HG03571 (cell line): ENCODE data around the gene PRDX3.

Experiments
- ATAC-seq: cut with Tn5 transposase; IDR thresholded peaks from one replicate; pipeline ENCODE4 v1.9.1; 2021; ENCODE audit not compliant: unreplicated experiment

The PRDX3 gene

DNA sequence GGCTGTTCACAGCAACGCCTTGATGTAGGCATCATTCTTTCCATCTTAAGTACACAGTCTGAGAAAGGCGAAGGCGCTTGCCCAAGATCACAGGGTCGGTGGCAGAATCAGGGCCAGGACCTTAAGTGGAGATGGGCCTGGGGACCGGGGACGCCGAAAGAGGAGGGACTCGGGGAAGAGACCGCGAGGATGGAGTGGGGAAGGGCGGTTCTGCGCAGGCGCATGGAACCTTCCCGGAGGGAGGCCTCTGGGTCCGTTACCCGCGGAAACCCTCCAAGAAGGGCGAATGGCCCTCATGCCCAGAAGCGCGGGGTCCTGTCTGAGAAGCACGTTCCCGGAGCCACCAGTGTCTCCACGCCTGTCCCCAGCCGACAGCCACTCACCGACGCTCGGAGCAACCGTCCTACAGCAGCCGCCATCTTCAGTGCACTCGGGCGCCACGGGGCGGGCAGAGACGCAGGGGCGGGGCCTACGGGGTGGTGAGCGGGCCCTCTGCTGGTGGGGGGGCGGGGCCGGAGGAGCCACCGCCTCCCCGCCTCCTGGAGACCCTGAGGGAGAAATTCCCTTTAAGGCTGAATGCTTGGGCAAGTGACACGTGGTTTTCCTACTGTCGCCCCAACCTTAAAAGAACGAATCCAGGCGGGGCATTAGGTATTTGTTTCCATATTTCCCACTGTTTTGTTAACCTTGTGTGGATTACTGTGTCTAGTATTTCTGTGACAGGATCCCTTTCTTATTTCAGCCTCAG lies at the start of gene PRDX3:
Gene PRDX3 (minus strand): TSS at position 441 of the 748 bp plus-strand sequence. CDS start 22 bp downstream, at position 419.
- ATAC-seq: peak; percentile 82

GRCh38 chr10:119227825-119228224 lies 49.2 kb upstream of the PRDX3 start:
- ATAC-seq: no peak

GRCh38 chr10:119225083-119225658 lies 46.6 kb upstream of the PRDX3 start:
- ATAC-seq: no peak

GRCh38 chr10:119222966-119223386 lies 44.4 kb upstream of the PRDX3 start:
- ATAC-seq: no peak

GRCh38 chr10:119222537-119222936 lies 43.9 kb upstream of the PRDX3 start:
- ATAC-seq: no peak

GRCh38 chr10:119221666-119222065 lies 43.1 kb upstream of the PRDX3 start:
- no peak for ATAC-seq

DNA sequence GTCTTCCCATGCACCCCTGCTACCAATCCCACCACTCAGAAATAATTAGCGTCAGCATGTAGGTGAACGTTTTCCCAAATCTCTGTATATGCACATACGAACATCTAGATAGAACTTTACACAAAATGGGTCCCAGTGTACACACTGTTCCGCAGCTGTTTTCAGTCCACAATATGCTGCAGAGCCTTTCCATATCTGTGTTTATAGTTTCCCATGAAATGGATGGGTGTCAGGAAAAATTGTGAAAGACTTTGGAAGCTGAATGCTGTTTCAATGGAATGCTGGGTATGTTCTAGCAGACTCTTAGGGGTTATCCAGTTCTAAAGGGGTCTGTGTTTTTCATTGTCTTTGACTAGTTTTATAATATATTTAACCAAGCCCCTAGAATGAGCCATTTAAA lies 42.6 kb upstream of the PRDX3 start:
- no peak for ATAC-seq

- ATAC-seq: no peak
Observed at GRCh38 chr10:119219871-119220270, 41.3 kb upstream of the PRDX3 start.

GRCh38 chr10:119217991-119218490 lies 39.4 kb upstream of the PRDX3 start:
- no peak for ATAC-seq

DNA sequence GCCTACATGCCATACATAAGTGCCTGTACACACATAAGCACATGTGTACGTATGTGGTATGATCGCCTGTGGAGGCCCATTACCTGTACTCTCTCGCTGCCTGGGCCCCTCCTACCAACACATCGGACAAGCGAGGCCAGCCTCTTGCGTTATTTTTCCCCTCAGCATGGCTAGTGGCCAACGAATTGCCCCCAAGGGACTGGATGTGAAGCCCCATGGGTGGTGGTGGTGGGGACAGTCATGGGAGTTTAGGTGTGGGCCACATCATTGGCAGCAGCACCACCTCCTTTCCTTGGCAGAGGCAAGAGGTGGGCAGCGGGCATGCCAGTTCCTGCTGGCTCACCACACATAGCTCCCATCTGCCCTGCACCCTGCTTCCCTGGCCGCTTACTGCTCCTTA lies 38.8 kb upstream of the PRDX3 start:
- no peak for ATAC-seq

DNA sequence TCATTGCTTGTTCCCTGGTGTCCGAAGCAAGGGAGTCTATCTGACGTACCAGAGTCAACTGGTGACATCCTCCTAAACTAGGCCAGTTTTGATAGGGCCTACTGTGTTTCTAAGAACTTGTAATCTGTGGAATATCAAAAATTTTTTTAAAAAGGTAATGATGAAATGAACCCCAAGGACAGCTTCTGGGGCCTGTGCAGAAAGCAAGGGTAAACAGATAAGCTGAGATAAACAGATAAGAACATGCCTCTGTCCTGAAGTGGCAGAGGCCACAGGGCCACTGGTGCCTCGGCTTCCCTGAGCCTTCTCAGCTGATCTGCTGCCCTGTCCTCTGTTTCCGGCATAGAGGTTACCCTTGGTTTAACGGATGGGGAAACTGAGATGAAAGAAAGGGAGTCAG lies 37.5 kb upstream of the PRDX3 start:
- ATAC-seq: no peak

DNA sequence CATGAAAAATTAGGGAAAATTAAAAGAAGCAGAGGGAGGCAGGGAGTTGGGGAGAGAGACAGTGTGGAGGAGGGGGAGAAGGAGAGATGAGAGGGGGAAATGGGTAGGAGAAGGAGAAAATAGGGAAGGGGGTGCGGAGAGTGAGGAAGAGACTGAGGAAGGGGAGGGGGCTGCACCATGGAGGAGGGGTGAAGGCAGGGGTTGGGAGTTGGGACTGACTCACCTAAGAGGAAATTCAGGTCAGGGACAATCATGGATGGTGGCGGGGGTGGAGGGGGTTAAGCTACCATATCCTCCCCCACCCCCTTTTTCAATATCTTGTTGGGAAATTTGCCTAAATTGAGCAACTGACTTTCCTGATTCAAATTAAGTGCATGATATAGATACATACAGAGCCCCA lies 36.8 kb upstream of the PRDX3 start:
- ATAC-seq: no peak

- no peak for ATAC-seq
Observed at GRCh38 chr10:119211625-119212441, 33.2 kb upstream of the PRDX3 start.

- ATAC-seq: no peak
Observed at GRCh38 chr10:119211176-119211575, 32.6 kb upstream of the PRDX3 start.

DNA sequence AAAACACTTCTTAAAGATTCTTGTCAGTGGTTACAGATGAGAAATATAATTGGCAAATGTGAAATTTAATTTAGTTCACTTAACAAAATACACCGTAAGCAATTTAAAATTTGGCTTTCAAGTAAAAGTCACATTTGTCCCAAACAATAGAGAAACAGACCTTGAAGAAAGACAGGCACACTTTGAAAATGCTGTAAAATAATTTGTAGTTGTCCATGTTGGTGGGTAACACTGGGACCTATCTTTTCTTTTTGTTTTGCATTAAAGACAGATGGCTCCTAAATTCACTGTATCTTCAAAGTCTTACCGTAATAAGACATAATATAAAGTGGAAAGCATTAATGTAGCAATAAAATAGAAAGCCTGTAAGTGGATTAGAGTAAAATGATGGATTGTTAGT lies 32.0 kb upstream of the PRDX3 start:
- ATAC-seq: no peak

DNA sequence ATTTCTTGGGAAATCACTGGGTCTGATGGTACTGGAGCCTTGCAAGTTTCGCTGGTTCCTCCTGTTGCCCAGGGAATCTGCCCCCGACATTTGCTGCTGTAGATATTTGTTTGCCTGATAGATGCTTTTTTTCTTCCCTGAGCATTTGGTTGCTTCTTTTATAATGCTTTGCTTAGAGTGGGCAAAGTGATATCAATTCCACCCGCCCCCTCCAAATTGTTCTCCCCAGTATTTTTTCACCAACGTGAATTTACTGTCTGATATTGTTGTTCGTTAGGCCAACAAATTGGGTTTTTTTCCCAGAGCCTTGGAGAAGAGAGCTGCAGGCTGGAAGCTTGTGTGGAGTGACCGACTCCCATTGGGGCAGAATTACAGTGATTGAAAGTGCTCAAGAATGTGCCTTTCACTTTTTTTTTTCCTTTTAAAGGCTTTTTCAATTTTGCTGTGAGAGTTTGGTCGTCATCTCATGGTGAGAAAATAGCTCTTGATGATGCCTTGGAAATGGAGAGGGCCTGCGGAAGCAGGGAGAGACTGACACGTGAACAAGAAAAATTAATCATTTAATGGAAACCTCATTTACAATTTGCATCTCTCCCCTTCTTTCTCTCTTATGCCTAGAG lies 31.2 kb upstream of the PRDX3 start:
- ATAC-seq: no peak

DNA sequence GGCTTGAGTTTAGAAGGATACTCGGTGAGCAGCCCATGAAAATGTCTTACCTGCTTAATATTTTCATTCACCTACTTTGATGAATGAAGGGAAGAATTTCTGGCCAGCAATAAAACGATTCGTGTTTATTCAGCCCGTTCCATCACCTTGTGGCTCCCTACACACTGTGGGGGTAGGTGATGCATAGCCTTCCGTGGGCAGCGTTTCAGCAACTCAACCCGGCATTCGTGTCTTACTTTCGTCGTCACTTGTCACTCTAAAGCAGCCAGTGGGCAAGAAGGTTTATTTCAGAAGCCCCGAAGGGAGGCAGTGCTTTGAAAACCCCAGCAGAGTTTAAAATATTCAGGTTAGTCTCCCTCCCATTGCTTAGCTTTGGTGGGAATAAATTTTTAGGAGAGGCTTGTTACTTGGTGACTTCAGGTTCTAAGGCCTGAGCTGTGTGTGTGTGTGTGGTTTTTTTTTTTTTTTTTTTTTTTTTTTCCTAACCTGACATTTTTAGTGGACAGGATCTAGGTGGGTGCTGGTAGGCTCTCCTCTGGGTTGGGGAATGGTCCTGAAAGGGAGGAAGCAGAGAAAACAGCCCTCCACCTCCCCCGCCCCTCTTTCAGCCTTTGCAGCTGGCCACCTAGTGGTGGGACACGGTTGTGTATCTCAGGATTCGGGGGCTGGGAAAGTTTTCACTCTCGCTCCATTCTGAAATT lies 30.6 kb upstream of the PRDX3 start:
- ATAC-seq: no peak

DNA sequence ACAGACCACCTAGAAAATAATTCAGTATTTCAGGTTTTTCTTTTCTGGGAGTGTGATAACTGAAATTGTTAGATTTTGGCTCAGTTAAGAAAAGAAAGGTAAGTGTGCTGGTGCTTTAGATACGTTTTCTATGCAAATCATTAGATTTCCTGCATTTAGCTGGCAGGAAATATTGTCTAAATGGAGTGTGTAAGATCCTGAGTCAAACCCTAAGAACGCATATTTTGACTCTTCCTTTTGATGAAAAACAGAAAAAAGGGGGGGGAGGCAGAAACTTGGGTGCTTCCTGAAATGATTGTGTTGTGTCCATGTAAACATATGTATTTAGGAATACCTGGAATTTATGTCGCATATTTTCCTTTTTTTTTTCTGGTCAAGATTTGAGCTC lies 29.9 kb upstream of the PRDX3 start:
- no peak for ATAC-seq

- ATAC-seq: peak; percentile 5
Observed at GRCh38 chr10:119207713-119208552, 29.3 kb upstream of the PRDX3 start.

DNA sequence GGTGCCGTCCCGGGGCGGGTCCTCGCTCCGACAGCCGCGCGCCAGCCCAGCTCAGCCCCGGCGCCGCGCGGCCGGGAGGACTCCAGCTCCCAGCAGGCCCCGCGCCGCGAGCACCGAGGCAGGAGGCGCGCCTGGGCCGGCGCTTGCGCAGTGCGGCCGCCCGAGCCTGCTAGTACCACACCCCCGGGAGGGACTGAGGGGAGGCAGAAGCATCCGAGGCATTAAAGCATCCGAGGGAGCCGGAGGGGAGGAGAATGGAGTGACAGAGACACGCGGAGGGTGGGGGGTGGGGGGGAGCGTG lies 28.7 kb upstream of the PRDX3 start, which contains the start of gene GRK5:
Gene GRK5 (plus strand): TSS at position 206 of the 301 bp plus-strand sequence. CDS start 347 bp downstream, outside the sequence.
- ATAC-seq: peak; percentile 72
